Endothelial cell of umbilical vein (primary cell): ENCODE measurements around the gene GRIK1.

ENCODE experiments used
- EZH2 ChIP-seq: IDR thresholded peaks from 2 replicates; pipeline ENCODE4 v1.6.1; 2012; ENCODE audit warnings: borderline replicate concordance, low read depth, mild to moderate bottlenecking, moderate library complexity, low read length, inconsistent platforms; ENCODE audit not compliant: severe bottlenecking
- FOS ChIP-seq: IDR thresholded peaks from 2 replicates; pipeline ENCODE4 v1.6.1; 2011; ENCODE audit warnings: mild to moderate bottlenecking, low read length, moderate library complexity, borderline replicate concordance; ENCODE audit not compliant: insufficient read depth
- JUN ChIP-seq: IDR thresholded peaks from 2 replicates; pipeline ENCODE4 v1.6.1; 2011; ENCODE audit warnings: borderline replicate concordance, low read depth; ENCODE audit not compliant: insufficient read length, insufficient read depth
- MYC ChIP-seq: IDR thresholded peaks from one replicate; pipeline ENCODE4 v1.6.1; 2011; ENCODE audit warnings: mild to moderate bottlenecking, low read depth, low read length
- POLR2A ChIP-seq: IDR thresholded peaks from 2 replicates; pipeline ENCODE4 v1.6.1; 2012; ENCODE audit warnings: low read depth, mild to moderate bottlenecking, control low read depth, low read length
- POLR2AphosphoS5 ChIP-seq: IDR thresholded peaks from 2 replicates; pipeline ENCODE4 v1.6.1; 2012; ENCODE audit warnings: low read depth, mild to moderate bottlenecking, control low read depth, low read length, moderate library complexity; ENCODE audit not compliant: insufficient read depth
- TF ChIP-seq, protein P1 (sequence below), 2 donors: IDR thresholded peaks; 1 replicate in 1 of 2; 2 replicates in 1 of 2; pipeline ENCODE4 v1.5.1; 2011; ENCODE audit warnings: low read length in 2 of 2, mild to moderate bottlenecking in 2 of 2, moderate library complexity in 2 of 2, control low read depth in 1 of 2, inconsistent platforms in 1 of 2, low read depth in 1 of 2; ENCODE audit not compliant: insufficient read depth in 1 of 2; ENCODE audit errors: extremely low read depth in 1 of 2

DNA sequence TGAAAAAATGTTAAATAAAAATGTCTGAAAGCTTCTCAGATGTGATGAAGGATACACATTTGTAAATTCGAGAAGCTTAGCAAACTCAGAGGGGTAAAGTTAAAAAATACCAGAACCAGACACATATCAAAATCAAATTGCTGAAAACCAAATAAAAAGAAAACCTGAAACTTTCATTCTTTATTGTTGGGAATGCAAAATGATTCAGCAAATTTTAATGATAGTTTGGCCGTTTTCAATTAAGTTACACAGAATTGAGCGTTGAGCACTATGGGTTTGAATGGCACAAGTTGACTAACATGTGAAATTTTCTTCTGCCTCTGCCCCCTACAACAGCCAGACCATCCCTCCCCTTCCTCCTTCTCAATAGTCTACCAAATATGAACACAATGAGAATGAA lies 33.5 kb upstream of the GRIK1 start:
- TF ChIP-seq JUN = no peak
- no peak for TF ChIP-seq EZH2
- TF ChIP-seq, protein P1, sequence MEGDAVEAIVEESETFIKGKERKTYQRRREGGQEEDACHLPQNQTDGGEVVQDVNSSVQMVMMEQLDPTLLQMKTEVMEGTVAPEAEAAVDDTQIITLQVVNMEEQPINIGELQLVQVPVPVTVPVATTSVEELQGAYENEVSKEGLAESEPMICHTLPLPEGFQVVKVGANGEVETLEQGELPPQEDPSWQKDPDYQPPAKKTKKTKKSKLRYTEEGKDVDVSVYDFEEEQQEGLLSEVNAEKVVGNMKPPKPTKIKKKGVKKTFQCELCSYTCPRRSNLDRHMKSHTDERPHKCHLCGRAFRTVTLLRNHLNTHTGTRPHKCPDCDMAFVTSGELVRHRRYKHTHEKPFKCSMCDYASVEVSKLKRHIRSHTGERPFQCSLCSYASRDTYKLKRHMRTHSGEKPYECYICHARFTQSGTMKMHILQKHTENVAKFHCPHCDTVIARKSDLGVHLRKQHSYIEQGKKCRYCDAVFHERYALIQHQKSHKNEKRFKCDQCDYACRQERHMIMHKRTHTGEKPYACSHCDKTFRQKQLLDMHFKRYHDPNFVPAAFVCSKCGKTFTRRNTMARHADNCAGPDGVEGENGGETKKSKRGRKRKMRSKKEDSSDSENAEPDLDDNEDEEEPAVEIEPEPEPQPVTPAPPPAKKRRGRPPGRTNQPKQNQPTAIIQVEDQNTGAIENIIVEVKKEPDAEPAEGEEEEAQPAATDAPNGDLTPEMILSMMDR (IDR thresholded peaks at IDR 0.05; ENCODE audit: extremely low read depth in 1 of 2, insufficient read depth in 1 of 2, low read depth in 1 of 2, low read length in 2 of 2) = no peak
- TF ChIP-seq POLR2A = no peak
- TF ChIP-seq MYC = no peak
- no peak for TF ChIP-seq FOS
- no peak for TF ChIP-seq POLR2AphosphoS5
